ENCODE data around the gene PLCG2.

- TF ChIP-seq, protein P1, sequence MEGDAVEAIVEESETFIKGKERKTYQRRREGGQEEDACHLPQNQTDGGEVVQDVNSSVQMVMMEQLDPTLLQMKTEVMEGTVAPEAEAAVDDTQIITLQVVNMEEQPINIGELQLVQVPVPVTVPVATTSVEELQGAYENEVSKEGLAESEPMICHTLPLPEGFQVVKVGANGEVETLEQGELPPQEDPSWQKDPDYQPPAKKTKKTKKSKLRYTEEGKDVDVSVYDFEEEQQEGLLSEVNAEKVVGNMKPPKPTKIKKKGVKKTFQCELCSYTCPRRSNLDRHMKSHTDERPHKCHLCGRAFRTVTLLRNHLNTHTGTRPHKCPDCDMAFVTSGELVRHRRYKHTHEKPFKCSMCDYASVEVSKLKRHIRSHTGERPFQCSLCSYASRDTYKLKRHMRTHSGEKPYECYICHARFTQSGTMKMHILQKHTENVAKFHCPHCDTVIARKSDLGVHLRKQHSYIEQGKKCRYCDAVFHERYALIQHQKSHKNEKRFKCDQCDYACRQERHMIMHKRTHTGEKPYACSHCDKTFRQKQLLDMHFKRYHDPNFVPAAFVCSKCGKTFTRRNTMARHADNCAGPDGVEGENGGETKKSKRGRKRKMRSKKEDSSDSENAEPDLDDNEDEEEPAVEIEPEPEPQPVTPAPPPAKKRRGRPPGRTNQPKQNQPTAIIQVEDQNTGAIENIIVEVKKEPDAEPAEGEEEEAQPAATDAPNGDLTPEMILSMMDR (IDR thresholded peaks at IDR 0.05), result no peak
- TF ChIP-seq POLR2A (IDR thresholded peaks at IDR 0.05), result no peak
Observed at GRCh38 chr16:81817296-81817695, 38.2 kb downstream of the PLCG2 start.
